Gastrocnemius medialis (tissue), 4 donors: ENCODE results near the gene PPIB.

Experiments used
- POLR2A ChIP-seq, 2 donors: fragments of 450-650 bp; IDR thresholded peaks; one replicate each; pipeline ENCODE4 v1.6.1; 2017; ENCODE audit warnings: antibody characterized with exemption in 2 of 2, mild to moderate bottlenecking in 2 of 2, moderate library complexity in 2 of 2
- TF ChIP-seq, protein P1 (sequence below), 5 experiments: fragments of 450-650 bp in 3 of 5; fragments of 200-600 bp in 2 of 5; sonication (generic) in 2 of 5; IDR thresholded peaks in 4 of 5; conservative IDR thresholded peaks in 1 of 5; 1 replicate in 4 of 5; 2 replicates in 1 of 5; pipeline ENCODE4 v1.5.1; 2016 to 2019; ENCODE audit warnings: antibody characterized with exemption in 5 of 5, mild to moderate bottlenecking in 3 of 5, moderate library complexity in 3 of 5

DNA sequence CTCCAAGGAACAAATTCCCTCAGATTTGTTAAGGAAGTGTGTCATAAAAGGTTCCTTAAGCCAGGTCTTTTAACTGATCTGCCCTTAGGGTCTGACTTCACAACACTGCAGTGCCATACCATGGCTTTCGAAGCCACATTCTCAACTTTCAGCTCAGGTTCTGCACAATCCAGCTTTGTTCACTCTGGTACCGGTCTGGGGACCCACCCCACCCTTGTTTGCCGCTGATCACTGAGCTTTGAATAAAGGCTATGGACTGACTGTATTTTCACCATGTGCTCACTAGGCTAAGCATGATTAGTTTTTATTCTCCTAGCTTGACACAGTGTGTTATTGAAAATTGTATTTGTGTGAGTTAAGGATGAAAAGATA lies 51.2 kb downstream of the PPIB start:
- no peak for TF ChIP-seq POLR2A (IDR thresholded peaks at IDR 0.05)
- TF ChIP-seq, protein P1, sequence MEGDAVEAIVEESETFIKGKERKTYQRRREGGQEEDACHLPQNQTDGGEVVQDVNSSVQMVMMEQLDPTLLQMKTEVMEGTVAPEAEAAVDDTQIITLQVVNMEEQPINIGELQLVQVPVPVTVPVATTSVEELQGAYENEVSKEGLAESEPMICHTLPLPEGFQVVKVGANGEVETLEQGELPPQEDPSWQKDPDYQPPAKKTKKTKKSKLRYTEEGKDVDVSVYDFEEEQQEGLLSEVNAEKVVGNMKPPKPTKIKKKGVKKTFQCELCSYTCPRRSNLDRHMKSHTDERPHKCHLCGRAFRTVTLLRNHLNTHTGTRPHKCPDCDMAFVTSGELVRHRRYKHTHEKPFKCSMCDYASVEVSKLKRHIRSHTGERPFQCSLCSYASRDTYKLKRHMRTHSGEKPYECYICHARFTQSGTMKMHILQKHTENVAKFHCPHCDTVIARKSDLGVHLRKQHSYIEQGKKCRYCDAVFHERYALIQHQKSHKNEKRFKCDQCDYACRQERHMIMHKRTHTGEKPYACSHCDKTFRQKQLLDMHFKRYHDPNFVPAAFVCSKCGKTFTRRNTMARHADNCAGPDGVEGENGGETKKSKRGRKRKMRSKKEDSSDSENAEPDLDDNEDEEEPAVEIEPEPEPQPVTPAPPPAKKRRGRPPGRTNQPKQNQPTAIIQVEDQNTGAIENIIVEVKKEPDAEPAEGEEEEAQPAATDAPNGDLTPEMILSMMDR (IDR thresholded peaks at IDR 0.05 in 4 of 5, conservative IDR thresholded peaks at IDR 0.05 in 1 of 5): no peak
